ENCODE measurements around the gene BRMS1. TPM values are rescaled to one million over a fixed set of nuclear protein-coding genes. Genes with fewer than 3 reads are reported as not detected.

BRMS1 gene
- total RNA-seq, 1 experiment from 2014 or later, result 48.1 TPM

DNA sequence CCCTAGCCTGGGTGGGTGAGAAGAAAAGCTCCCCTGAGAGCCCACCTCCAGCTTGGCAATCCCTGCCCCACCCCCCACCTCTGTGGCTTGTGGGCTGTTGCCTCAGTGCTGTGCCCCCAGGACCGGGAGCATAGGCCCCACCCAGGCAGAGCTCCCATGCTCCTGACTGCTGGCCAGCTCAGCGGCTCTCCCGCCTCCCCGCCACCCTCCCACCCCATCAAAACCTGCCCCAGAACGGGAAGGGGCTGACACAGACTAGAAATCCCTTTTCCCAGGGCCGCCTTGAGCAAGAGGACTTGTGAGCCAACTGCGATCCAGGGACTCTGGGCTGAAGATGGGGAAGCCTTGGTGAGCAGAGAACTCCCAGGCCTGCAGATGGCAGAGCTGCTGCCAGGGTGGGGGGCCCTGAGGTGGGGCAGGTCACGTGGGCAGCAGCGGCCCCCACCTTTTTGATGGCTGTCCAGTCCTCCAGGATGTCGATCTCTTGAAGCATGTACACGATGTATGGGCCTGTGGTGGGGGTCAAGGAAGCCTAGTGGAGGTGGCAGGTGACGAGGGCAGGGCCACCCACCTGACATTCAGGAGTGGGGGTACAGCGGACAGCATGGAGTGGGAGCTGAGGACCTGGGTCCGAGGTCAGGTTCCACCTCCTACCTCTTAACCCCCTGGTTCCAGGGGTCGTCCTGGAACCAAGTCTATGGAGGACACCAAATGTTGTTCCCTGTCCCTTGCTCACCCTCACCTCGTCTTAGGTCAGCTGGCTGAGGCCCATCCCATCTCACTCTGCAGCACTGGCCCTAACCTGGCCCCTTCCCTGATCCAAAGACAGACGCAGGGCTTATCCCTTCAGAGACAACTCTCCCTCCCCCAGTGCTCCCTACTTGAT lies 6.4 kb downstream of the BRMS1 start:
- H3K4me3 Mint-ChIP-seq (ENCODE audit: low read depth, unreplicated experiment), result no peak overlapping the region
- CTCF ChIA-PET, result interaction anchor here (0.6 kb wide), 1 partner anchor 16 kb away, joined by 3 read pairs; no protein-coding TSS in a partner anchor
- H3K27ac Mint-ChIP-seq (ENCODE audit: unreplicated experiment), result no peak overlapping the region

GRCh38 chr11:66337103-66337899 lies 7.6 kb downstream of the BRMS1 start:
- TF ChIP-seq, protein P1, sequence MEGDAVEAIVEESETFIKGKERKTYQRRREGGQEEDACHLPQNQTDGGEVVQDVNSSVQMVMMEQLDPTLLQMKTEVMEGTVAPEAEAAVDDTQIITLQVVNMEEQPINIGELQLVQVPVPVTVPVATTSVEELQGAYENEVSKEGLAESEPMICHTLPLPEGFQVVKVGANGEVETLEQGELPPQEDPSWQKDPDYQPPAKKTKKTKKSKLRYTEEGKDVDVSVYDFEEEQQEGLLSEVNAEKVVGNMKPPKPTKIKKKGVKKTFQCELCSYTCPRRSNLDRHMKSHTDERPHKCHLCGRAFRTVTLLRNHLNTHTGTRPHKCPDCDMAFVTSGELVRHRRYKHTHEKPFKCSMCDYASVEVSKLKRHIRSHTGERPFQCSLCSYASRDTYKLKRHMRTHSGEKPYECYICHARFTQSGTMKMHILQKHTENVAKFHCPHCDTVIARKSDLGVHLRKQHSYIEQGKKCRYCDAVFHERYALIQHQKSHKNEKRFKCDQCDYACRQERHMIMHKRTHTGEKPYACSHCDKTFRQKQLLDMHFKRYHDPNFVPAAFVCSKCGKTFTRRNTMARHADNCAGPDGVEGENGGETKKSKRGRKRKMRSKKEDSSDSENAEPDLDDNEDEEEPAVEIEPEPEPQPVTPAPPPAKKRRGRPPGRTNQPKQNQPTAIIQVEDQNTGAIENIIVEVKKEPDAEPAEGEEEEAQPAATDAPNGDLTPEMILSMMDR (IDR thresholded peaks at IDR 0.05; ENCODE audit: unreplicated experiment), result no peak
- intact Hi-C loops (cut with micrococcal nuclease; ENCODE audit: unreplicated experiment), result no loop called here
- CTCF ChIA-PET, result no interaction called here
- Mint-ChIP-seq H3K27ac (ENCODE audit: unreplicated experiment) (peak overlapping the region; percentile 86), H3K36me3 (ENCODE audit: insufficient read depth, unreplicated experiment) (peaks cover 37% of the 10 kb centered on the region), H3K4me3 (ENCODE audit: low read depth, unreplicated experiment) (peak overlapping the region; percentile 94), H3K4me1 (ENCODE audit: low read depth, unreplicated experiment) (peaks cover 24% of the 10 kb centered on the region), H3K9me3 (ENCODE audit: low read depth, unreplicated experiment) (no peaks in the 10 kb centered on the region), H3K27me3 (ENCODE audit: unreplicated experiment) (no peaks in the 10 kb centered on the region)
- no peak for DNase-seq
- BruUV-seq (replicated peaks), result no TSS peak

More for the DNA sequence above, 6.4 kb downstream of the BRMS1 start:
- Mint-ChIP-seq H3K9me3 (ENCODE audit: low read depth, unreplicated experiment) (no peaks in the 10 kb centered on the region), H3K27me3 (ENCODE audit: unreplicated experiment) (no peaks in the 10 kb centered on the region), H3K4me1 (ENCODE audit: low read depth, unreplicated experiment) (peaks cover 32% of the 10 kb centered on the region), H3K36me3 (ENCODE audit: insufficient read depth, unreplicated experiment) (peaks cover 34% of the 10 kb centered on the region)
- no TSS peak for BruUV-seq (replicated peaks)
- TF ChIP-seq, protein P1 (IDR thresholded peaks at IDR 0.05; ENCODE audit: unreplicated experiment), result no peak
- intact Hi-C loops (cut with micrococcal nuclease; ENCODE audit: unreplicated experiment), result no loop called here
- no peak for DNase-seq

- CTCF ChIA-PET, result interaction anchor here (0.7 to 1.6 kb wide), 3 partner anchors 24 to 53 kb away, joined by 4 to 32 read pairs (median 5); no protein-coding TSS in a partner anchor
- Mint-ChIP-seq H3K27me3 (ENCODE audit: unreplicated experiment) (no peaks in the 10 kb centered on the region), H3K4me3 (ENCODE audit: low read depth, unreplicated experiment) (peak within 1 kb of the TSS; percentile 94), H3K36me3 (ENCODE audit: insufficient read depth, unreplicated experiment) (peaks cover 39% of the 10 kb centered on the region), H3K27ac (ENCODE audit: unreplicated experiment) (peak within 1 kb of the TSS; percentile 86), H3K4me1 (ENCODE audit: low read depth, unreplicated experiment) (peaks cover 24% of the 10 kb centered on the region), H3K9me3 (ENCODE audit: low read depth, unreplicated experiment) (no peaks in the 10 kb centered on the region)
- intact Hi-C loops (cut with micrococcal nuclease; ENCODE audit: unreplicated experiment), result no loop called here
- no TSS peak for BruUV-seq (replicated peaks)
- peak; percentile 76 for DNase-seq
- TF ChIP-seq, protein P1 (IDR thresholded peaks at IDR 0.05; ENCODE audit: unreplicated experiment), result no peak
These were observed 8.4 kb downstream of the BRMS1 start, which contains the start of gene RIN1 for GRCh38 chr11:66336234-66337102. RIN1 (minus strand) TSS chr11:66336434; CDS start chr11:66336402, 32 bp downstream.

All from Calu3 (cell line).